NCI-H446 treated with DMSO at 0.1 percent for 48 hours (cell line): ENCODE measurements around the gene MT1H.
"Not testable (repeated sequence)": the region's sequence is repeated elsewhere in the genome, so short reads cannot be mapped to it uniquely, and the experiment has no call there.

Source experiments
- DNase-seq: peaks from one replicate; lab custom pipeline; 2025; lab: John Stamatoyannopoulos, UW

Gene MT1H

GRCh38 chr16:56669005-56669839 lies at the start of gene MT1H:
Gene MT1H (plus strand): TSS chr16:56669814. CDS start chr16:56669885, 71 bp downstream.
- no peak for DNase-seq

GRCh38 chr16:56620339-56620897 lies 49.2 kb upstream of the MT1H start:
- DNase-seq = no peak

GRCh38 chr16:56621665-56622445 lies 47.8 kb upstream of the MT1H start:
- DNase-seq = not testable (repeated sequence)

DNA sequence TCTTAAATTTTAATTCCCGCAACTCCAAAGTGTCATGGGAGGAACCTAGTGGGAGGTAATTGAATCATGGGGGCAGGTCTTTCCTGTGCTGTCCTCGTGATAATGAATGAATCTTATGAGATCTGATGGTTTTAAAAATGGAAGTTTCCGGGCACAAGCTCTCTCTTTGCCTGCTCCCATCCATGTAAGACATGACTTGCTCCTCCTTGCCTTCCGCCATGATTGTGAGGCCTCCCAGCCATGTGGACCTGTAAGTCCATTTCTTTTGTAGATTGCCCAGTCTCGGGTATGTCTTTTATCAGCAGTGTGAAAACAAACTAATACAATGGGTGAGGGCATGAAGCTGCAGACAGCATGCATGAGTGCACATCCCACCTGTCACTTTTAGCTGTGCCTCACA lies 46.4 kb upstream of the MT1H start:
- DNase-seq = not testable (repeated sequence)

DNA sequence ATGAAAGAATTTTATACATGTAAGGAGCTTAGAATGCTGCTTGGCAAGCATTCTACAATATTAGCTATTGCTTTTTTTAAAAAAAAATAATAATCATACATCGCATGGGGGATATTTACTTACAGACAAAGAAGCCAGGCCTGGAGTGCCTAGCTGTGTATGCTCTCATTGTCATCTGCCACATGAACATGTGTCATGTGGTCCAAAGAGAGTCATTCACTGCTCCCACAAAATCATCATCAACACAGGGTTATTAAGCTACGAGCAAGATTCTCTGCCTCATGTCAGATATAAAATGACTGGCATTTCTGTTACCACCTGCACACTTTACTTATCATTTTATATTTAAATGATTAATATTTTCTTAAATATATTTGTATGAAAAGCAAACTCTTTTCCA lies 46.0 kb upstream of the MT1H start:
- no peak for DNase-seq

- no peak for DNase-seq
Observed at GRCh38 chr16:56625140-56625942, 44.3 kb upstream of the MT1H start, which contains the start of gene MT1E. Gene MT1E (plus strand): TSS chr16:56625781. CDS start chr16:56625852, 71 bp downstream.

DNA sequence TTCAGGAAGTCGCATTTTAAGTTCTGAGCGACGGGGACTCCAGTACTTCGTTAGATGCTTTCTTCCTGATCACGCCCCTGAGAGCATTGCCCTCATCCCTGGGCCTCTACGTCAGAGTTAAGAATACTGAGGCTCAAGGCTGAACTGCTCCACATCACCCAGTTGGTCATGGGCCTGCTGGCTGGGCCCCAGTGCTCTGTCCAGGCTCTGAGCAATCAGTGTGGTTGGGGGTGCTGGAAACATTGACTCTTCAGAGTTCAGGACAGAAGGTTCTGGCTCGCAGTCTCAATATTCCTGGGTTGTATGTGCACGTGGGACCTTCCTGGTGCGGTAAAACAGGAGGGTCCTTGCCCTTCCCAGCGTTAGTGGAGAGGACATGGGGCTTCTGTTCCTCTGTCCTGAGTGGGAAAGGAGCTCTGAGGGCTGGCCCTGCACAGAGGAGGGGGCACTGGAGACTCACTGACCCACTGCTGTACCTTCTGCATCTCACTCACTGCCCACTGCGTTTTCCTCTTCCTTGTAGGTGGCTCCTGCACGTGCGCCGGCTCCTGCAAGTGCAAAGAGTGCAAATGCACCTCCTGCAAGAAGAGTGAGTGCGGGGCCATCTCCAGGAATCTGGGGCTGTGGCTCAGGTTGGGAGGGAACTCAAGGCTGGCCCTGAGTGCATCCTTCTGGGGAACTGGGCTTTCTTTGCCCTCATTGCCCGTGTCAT lies 43.5 kb upstream of the MT1H start:
- no peak for DNase-seq

DNA sequence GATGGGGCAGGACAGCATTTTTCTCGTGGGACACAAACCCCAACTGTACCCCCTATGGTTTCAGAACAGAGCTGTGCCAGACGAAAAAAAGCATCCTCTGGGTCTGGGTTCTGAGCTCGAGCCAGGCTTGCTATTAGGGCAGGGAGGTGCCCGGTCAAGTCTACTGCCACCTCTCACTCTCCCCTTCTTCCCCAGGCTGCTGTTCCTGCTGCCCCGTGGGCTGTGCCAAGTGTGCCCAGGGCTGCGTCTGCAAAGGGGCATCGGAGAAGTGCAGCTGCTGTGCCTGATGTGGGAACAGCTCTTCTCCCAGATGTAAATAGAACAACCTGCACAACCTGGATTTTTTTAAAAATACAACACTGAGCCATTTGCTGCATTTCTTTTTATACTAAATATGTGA lies 42.9 kb upstream of the MT1H start:
- no peak for DNase-seq

DNA sequence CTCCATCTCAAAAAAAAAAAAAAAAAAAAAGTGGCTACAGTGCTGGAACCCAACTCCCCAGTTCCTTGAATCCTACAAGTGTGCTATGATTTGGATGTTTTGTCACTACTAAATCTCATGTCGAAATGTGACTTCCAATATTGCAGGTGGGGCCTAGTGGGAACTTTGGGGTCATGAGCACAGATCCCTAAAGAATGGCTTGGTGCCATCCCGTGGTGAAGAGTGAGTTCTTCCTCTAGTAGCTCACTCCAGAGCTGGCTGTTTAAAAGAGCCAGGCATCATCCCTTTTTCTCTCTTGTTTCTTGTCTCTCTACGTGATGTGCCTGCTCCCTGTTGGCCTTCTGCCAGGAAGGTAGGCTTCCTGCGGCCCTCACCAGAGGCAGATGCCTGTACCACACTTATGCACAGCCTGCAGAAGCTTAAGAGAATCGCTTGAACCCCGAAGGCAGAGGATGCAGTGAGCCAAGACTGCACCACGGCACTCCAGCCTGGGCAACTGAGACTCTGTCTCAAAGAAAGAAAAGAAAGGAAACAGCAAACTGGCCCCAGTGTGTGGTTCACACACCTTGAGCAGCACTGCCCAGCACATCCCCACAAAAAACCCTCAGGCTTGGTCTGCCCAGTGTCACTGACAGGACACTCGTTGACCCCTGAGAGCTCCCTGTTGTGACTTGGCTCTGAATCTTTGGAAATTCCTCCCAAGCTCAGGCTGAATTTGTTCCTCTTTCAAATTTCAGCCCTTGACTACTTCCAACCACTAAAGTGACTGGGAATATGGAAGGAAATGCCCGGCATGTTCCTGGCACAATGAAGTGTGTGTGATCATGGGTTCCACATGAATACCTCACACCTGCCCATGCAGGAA lies 40.9 kb upstream of the MT1H start:
- DNase-seq = no peak

DNA sequence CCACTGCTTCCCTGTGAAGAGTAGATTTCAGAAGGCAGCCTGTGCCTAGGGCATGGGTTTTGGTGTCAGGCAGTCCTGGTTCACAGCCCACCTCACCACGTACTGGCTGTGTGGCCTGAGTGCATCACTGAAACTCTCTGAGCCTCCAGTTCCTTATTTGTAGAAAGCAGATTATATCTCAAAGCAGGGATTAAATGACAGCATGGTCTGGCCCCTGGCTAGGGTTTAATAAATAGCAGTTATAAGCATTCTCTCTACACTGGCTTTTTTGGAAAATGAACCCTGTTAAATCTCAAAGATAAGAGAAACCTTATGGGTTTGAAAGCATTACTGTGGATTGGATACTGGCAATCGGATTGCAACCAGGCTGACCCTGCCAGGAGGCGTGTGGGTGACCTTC lies 40.1 kb upstream of the MT1H start:
- no peak for DNase-seq

DNA sequence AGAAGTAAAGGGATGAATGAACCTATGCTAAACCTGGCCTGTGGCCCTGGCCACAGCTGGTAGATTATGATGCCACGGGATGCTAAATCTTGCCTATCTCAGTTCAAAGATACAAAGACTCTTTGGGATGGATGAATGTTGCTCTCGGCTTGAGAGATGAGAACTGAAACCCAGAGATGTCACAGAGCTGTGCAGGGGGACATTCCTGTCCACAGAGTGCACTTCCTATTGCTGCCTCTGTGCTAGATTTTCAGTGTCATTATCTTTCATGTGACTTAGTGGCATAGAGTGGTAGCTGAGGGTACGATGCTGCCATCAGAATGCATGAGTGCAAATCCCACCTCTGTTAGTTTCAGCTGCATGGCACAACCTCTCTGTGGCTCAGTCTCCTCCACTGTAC lies 39.5 kb upstream of the MT1H start:
- DNase-seq = no peak

DNA sequence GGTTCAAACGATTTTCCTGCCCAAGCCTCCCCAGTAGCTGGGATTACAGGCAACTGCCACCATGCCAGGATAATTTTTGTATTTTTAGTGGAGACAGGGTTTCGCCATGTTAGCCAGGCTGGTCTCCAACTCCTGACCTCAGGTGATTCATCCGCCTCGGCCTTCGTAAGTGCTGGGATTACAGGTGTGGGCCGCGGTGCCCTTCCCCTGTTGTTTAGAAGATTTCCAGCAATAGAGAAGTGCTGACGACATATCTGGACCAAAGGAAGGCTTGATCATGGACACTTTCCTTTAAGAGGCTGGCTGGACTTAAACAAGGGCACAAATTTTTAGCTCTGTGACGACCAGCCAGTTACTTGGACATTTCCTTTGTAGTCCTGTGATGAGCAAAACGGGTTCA lies 38.4 kb upstream of the MT1H start:
- DNase-seq = no peak

GRCh38 chr16:56631832-56632155 lies 37.8 kb upstream of the MT1H start:
- no peak for DNase-seq

DNA sequence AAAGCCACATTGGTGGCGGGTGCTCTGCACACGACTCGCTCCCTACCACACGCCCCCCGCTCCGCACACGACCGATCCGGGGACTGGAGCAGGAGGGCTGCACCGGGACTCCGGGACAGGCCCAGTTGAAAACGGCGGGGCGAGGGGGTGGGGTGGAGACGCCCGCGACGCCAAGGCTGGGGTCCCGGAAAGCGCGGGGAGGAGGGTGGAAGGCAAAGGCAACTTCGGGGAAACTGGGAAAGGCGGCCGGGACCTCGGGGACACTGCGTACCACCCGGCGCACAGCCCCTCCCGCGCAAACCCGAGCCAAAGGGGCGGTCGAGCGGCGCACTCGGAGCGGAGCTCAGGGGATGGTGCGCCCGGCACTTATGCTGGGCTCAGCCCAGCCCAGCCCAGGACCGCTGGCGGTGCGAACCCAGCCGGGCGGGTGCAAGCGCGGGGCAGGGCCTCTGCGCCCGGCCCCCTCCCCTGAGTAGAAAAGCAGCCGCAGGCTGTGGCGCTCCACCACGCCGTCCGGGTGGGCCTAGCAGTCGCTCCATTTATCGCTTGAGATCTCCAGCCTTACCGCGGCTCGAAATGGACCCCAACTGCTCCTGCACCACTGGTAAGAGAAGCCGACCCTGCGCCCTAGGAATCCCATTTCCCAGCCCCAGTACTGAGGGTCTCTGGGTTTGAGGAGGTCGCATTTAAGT lies 37.3 kb upstream of the MT1H start, which contains the start of gene MT1M:
Gene MT1M, plus strand, starts transcription at position 504 of the 692 bp plus-strand sequence. Its CDS starts 73 bp downstream, at position 577.
- no peak for DNase-seq

DNA sequence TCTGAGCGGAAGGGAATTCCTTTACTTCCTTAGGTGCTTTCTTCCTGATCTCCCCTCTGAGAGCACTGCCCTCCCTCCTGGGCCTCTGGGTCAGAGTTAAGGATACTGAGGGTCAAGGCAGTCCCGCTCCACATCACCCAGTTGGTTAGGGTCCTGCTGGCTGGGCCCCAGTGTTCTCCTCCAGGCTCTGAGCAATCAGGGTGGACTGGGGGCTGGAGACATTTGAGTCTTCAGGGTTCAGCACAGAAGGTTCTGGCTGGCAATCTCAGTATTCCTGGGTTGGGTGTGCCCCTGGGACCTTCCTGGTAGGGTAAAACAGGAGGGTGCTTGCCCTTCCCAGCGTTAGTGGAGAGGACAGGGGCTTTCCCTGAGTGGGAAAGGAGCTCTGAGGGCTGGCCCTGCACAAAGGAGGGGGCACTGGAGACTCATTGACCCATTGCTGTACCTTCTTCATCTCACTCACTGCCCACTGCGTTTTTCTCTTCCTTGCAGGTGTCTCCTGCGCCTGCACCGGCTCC lies 36.7 kb upstream of the MT1H start:
- no peak for DNase-seq

- no peak for DNase-seq
Observed at GRCh38 chr16:56633535-56633934, 36.1 kb upstream of the MT1H start.

- no peak for DNase-seq
Observed at GRCh38 chr16:56634715-56635440, 34.7 kb upstream of the MT1H start.

GRCh38 chr16:56635441-56635967 lies 34.1 kb upstream of the MT1H start:
- DNase-seq = no peak
